ENCODE measurements around the gene DDX52.

GRCh38 chr17:37567538-37567937 lies 75.7 kb downstream of the DDX52 start:
- TF ChIP-seq FOXM1 (IDR thresholded peaks at IDR 0.05; ENCODE audit: borderline replicate concordance) (no peak), ARNT (IDR thresholded peaks at IDR 0.05) (no peak), HDGF (IDR thresholded peaks at IDR 0.05; ENCODE audit: borderline replicate concordance) (no peak), SUZ12 (IDR thresholded peaks at IDR 0.05) (no peak), FOXK2 (IDR thresholded peaks at IDR 0.05) (no peak), ELF4 (IDR thresholded peaks at IDR 0.05) (no peak), BHLHE40 (IDR thresholded peaks at IDR 0.05; ENCODE audit: borderline replicate concordance) (no peak), SP1 (IDR thresholded peaks at IDR 0.05) (no peak), ZNF384 (IDR thresholded peaks at IDR 0.05) (no peak), NFRKB (IDR thresholded peaks at IDR 0.05) (no peak), PKNOX1 (IDR thresholded peaks at IDR 0.05) (no peak), L3MBTL2 (conservative IDR thresholded peaks at IDR 0.05) (no peak), TARDBP (IDR thresholded peaks at IDR 0.05) (no peak)

Measured in HEK293T (cell line).